HL-60 (cell line): Measurements from ENCODE around the gene PNMA8C.

Source experiments
- DNase-seq, 2 experiments: peaks; one replicate each; pipeline ENCODE4 v3.0.0-alpha.2; 2010 to 2020; ENCODE audit warnings: low read depth in 1 of 2, low spot score in 1 of 2
- H3K27ac ChIP-seq: fragments of 250-450 bp; sonication (Bioruptor Pico); replicated peaks from 2 replicates; pipeline ENCODE4 v1.5.1; 2020; ENCODE audit warnings: mild to moderate bottlenecking, moderate library complexity
- H3K27me3 ChIP-seq: fragments of 250-450 bp; sonication (Bioruptor Pico); 2 replicates; pipeline ENCODE4 v1.5.1; 2021; ENCODE audit warnings: mild to moderate bottlenecking, moderate library complexity; ENCODE audit not compliant: insufficient read depth, poor library complexity, severe bottlenecking
- H3K4me3 ChIP-seq: replicated peaks from 2 replicates; pipeline ENCODE4 v1.5.1; 2011; ENCODE audit warnings: mild to moderate bottlenecking, control low read depth, low read length; ENCODE audit not compliant: insufficient read depth
- GABPA ChIP-seq: IDR thresholded peaks from 2 replicates; pipeline ENCODE4 v1.6.1; 2012; ENCODE audit warnings: low read depth
- POLR2AphosphoS5 ChIP-seq: IDR thresholded peaks from 2 replicates; pipeline ENCODE4 v1.6.1; 2012; ENCODE audit warnings: low read depth
- SPI1 ChIP-seq: IDR thresholded peaks from 2 replicates; pipeline ENCODE4 v1.6.1; 2012; ENCODE audit warnings: low read depth, mild to moderate bottlenecking, borderline replicate concordance
- TF ChIP-seq, protein P1 (sequence below): IDR thresholded peaks from one replicate; pipeline ENCODE4 v1.5.1; 2011; ENCODE audit warnings: low read length, control low read depth, inconsistent platforms; ENCODE audit not compliant: insufficient read depth
- TF ChIP-seq, protein P2 (sequence below): IDR thresholded peaks from 2 replicates; pipeline ENCODE4 v1.6.1; 2012; ENCODE audit warnings: low read depth; ENCODE audit not compliant: insufficient replicate concordance

The PNMA8C gene

DNA sequence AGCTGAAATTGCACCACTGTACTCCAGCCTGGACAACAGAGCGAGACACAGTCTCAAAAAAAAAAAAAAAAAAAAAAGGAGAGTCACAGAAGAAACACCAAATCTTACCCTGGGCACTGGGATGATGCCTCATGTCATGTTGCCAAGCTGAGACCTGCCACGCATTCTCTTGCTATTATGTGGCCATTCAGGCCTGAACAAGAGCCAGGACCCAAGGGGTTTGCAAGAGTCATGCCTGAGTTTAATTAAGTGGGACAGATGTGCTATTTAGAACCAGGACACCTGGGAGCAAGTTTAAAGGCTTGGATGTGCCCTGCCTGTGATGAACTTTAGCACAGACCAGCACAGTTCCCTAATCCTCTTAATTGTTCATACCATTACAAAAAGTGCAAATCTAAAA, 32.8 kb upstream of the PNMA8C start:
- no peak overlapping the region for H3K27ac ChIP-seq
- H3K27me3 ChIP-seq, result no peaks in the 10 kb centered on the region
- TF ChIP-seq, protein P1, sequence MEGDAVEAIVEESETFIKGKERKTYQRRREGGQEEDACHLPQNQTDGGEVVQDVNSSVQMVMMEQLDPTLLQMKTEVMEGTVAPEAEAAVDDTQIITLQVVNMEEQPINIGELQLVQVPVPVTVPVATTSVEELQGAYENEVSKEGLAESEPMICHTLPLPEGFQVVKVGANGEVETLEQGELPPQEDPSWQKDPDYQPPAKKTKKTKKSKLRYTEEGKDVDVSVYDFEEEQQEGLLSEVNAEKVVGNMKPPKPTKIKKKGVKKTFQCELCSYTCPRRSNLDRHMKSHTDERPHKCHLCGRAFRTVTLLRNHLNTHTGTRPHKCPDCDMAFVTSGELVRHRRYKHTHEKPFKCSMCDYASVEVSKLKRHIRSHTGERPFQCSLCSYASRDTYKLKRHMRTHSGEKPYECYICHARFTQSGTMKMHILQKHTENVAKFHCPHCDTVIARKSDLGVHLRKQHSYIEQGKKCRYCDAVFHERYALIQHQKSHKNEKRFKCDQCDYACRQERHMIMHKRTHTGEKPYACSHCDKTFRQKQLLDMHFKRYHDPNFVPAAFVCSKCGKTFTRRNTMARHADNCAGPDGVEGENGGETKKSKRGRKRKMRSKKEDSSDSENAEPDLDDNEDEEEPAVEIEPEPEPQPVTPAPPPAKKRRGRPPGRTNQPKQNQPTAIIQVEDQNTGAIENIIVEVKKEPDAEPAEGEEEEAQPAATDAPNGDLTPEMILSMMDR, result no peak
- TF ChIP-seq GABPA (no peak), POLR2AphosphoS5 (no peak), SPI1 (no peak)
- TF ChIP-seq, protein P2, sequence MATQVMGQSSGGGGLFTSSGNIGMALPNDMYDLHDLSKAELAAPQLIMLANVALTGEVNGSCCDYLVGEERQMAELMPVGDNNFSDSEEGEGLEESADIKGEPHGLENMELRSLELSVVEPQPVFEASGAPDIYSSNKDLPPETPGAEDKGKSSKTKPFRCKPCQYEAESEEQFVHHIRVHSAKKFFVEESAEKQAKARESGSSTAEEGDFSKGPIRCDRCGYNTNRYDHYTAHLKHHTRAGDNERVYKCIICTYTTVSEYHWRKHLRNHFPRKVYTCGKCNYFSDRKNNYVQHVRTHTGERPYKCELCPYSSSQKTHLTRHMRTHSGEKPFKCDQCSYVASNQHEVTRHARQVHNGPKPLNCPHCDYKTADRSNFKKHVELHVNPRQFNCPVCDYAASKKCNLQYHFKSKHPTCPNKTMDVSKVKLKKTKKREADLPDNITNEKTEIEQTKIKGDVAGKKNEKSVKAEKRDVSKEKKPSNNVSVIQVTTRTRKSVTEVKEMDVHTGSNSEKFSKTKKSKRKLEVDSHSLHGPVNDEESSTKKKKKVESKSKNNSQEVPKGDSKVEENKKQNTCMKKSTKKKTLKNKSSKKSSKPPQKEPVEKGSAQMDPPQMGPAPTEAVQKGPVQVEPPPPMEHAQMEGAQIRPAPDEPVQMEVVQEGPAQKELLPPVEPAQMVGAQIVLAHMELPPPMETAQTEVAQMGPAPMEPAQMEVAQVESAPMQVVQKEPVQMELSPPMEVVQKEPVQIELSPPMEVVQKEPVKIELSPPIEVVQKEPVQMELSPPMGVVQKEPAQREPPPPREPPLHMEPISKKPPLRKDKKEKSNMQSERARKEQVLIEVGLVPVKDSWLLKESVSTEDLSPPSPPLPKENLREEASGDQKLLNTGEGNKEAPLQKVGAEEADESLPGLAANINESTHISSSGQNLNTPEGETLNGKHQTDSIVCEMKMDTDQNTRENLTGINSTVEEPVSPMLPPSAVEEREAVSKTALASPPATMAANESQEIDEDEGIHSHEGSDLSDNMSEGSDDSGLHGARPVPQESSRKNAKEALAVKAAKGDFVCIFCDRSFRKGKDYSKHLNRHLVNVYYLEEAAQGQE, result no peak
- no peak overlapping the region for H3K4me3 ChIP-seq
- no peak for DNase-seq

DNA sequence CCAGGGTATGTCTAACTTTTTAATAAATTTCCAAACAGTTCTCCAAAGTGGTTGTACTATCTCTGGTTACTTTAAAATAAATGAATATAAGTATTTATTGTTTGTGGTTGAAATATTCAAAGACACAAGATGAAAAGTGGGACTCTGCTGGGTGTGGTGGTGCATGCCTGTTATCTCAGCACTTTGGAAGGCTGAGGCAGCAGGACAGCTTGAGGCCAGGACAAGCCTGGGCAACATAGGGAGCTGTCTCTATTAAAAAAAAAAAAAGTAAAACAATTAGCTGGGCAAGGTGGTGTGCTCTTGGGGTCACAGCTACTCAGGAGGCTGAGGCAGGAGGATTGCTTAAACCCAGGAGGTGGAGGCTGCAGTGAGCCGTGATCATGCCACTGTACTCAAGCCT, 32.2 kb upstream of the PNMA8C start:
- no peaks in the 10 kb centered on the region for H3K27me3 ChIP-seq
- TF ChIP-seq POLR2AphosphoS5, result no peak
- H3K27ac ChIP-seq, result no peak overlapping the region

DNA sequence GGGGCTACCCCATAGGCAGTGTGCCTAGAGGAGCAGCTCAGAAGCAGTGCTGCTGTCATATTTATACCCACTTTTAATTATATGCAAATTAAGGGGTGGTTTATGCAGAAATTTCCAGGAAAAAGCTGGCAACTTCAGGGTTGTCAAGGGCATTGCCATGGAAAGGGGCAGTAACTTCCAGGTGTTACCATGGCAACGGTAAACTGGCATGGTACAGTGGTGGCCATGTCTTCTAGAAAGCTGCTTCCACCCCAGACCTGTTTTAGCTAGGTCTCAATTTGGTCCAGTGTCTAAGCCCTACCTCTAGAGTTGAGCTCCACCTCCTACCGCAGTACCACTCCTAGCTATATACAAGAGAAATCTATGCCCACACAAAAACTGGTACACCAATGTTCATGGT, 31.3 kb upstream of the PNMA8C start:
- no peak for DNase-seq
- TF ChIP-seq, protein P2, result no peak
- TF ChIP-seq, protein P1, result no peak
- TF ChIP-seq GABPA (no peak), POLR2AphosphoS5 (no peak), SPI1 (no peak)
- Histone ChIP-seq H3K27me3 (no peaks in the 10 kb centered on the region), H3K4me3 (no peak overlapping the region), H3K27ac (no peak overlapping the region)

More for the DNA sequence above, 32.2 kb upstream of the PNMA8C start:
- H3K4me3 ChIP-seq, result no peak overlapping the region
- DNase-seq, result no peak

DNA sequence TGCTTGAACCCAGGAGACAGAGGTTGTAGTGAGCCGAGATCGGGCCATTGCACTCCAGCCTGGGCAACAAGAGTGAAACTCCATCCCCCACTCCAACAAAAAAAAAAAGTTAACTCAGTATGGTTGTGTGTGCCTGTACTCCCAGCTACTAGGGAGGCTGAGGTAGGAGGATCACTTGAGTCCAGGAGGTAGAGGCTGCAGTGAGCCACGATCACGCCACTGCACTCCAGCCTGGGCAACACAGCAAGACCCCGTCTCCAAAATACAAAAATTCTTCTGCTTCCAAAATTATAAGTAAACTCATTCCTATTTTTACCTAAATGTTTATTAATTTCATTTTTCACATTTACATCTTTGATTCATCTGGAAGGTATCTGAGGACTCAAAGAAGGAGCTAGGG, 28.2 kb upstream of the PNMA8C start:
- TF ChIP-seq, protein P1, result no peak
- TF ChIP-seq SPI1, result no peak
- no peak for TF ChIP-seq POLR2AphosphoS5
- TF ChIP-seq, protein P2, result no peak
- no peak for TF ChIP-seq GABPA
- Histone ChIP-seq H3K4me3 (no peak overlapping the region), H3K27me3 (no peaks in the 10 kb centered on the region), H3K27ac (no peak overlapping the region)
- no peak for DNase-seq
